T-helper 1 cell treated with Interleukin-12 subunit alpha and Interleukin-12 subunit beta and Interleukin-4 antibody, amounts not matched to agents 30 μg/mL and 1 μg/mL, for 36 hours (primary cell): Measurements from ENCODE around the gene CADM3.

Experiments
- H3K27ac Mint-ChIP-seq: one replicate; pipeline ENCODE4 v1.8.0; 2021; ENCODE audit warnings: mild to moderate bottlenecking, mixed read lengths
- H3K27me3 Mint-ChIP-seq: one replicate; pipeline ENCODE4 v1.8.0; 2021; ENCODE audit warnings: low read depth, mixed read lengths
- H3K36me3 Mint-ChIP-seq: one replicate; pipeline ENCODE4 v1.8.0; 2021; ENCODE audit warnings: low read depth, mixed read lengths
- H3K4me1 Mint-ChIP-seq: one replicate; pipeline ENCODE4 v1.8.0; 2021; ENCODE audit warnings: low read depth, mixed read lengths
- H3K4me3 Mint-ChIP-seq: one replicate; pipeline ENCODE4 v1.8.0; 2021; ENCODE audit warnings: mild to moderate bottlenecking, moderate library complexity, mixed read lengths
- H3K9me3 Mint-ChIP-seq: one replicate; pipeline ENCODE4 v1.8.0; 2021; ENCODE audit warnings: mixed read lengths

CADM3 gene

DNA sequence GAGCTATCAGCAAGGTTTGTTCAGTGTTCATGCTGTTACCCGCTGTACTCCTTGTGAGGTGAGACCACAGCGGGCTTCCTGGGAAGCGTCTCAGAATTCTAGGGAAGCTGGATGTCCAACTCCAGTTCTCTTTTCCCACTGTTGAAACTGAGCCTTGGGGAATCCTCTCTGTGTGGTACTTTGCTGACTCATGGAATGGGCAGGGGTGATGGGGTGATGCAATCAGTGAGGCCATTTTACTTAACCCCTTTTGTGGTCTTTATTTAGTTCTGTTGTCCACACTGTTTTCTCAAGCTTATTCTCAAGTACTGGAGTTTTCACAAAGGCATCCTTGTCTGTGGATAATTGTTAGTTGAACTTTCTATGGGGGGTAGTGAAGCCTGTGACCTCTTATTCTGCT is 75.9 kb downstream of the CADM3 start:
- H3K4me1 Mint-ChIP-seq = no peaks in the 10 kb centered on the region

GRCh38 chr1:159248311-159248710 is 76.9 kb downstream of the CADM3 start:
- Mint-ChIP-seq H3K36me3 (no peaks in the 10 kb centered on the region), H3K4me3 (no peak overlapping the region), H3K27me3 (peaks cover 4% of the 10 kb centered on the region), H3K9me3 (peaks cover 4% of the 10 kb centered on the region), H3K4me1 (no peaks in the 10 kb centered on the region), H3K27ac (no peak overlapping the region)

More for the DNA sequence above, 75.9 kb downstream of the CADM3 start:
- H3K4me3 Mint-ChIP-seq = no peak overlapping the region
- no peak overlapping the region for H3K27ac Mint-ChIP-seq
- H3K9me3 Mint-ChIP-seq = peaks cover 4% of the 10 kb centered on the region
- no peaks in the 10 kb centered on the region for H3K36me3 Mint-ChIP-seq
- H3K27me3 Mint-ChIP-seq = peaks cover 4% of the 10 kb centered on the region

- Mint-ChIP-seq H3K4me3 (no peak overlapping the region), H3K9me3 (peaks cover 4% of the 10 kb centered on the region), H3K4me1 (no peaks in the 10 kb centered on the region), H3K36me3 (no peaks in the 10 kb centered on the region), H3K27ac (no peak overlapping the region), H3K27me3 (no peaks in the 10 kb centered on the region)
Observed at GRCh38 chr1:159250638-159251216, 79.3 kb downstream of the CADM3 start.
